ENCODE measurements around the gene UTP18. TPM values are rescaled to one million over a fixed set of nuclear protein-coding genes. Genes with fewer than 3 reads are reported as not detected.

Gene UTP18
- total and polyA plus RNA-seq, 2 of the 13 experiments (the other 11 are each of a cell fraction or from before 2014, with no cell fraction given): 35.2 to 104 TPM

DNA sequence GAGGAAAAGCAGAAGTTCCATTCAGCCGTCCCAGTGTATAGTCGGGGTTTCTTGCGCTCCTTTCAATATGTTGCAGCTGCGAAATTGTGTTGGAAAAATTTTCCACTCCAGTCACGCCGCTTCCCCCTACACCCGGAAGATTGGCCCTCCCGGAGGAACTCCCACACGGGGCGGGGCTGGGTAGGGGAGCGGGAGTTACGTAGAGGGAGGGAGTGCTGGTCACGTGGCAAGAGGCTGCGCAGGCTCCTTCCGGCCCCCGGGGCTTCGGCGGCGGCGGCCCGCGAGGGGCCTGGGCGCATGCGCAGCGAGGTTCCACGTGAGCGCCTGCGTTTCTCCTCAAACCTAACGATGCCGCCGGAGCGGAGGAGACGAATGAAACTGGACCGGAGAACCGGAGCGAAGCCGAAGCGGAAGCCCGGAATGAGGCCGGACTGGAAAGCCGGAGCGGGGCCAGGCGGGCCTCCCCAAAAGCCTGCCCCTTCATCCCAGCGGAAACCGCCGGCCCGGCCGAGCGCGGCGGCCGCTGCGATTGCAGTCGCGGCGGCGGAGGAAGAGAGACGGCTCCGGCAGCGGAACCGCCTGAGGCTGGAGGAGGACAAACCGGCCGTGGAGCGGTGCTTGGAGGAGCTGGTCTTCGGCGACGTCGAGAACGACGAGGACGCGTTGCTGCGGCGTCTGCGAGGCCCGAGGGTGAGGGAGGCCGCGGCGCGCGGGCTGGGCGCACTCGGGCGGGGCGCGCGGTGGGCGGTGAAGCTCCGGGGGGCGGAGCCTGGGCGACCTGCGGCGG, at the start of gene UTP18 (continued):
- peak; percentile 99 for TF ChIP-seq MAZ (IDR thresholded peaks at IDR 0.05; ENCODE audit: borderline replicate concordance, low read depth, low read length)
- peak; percentile 96 for TF ChIP-seq MAZ (CRISPR knock-in tag; IDR thresholded peaks at IDR 0.05; ENCODE audit: low read depth)
- TF ChIP-seq ZNF34 (CRISPR knock-in tag; IDR thresholded peaks at IDR 0.05; ENCODE audit: borderline replicate concordance): peak; percentile 97
- TF ChIP-seq CBX1 (IDR thresholded peaks at IDR 0.05; ENCODE audit: low read depth): peak; percentile 53
- TF ChIP-seq, protein P1, sequence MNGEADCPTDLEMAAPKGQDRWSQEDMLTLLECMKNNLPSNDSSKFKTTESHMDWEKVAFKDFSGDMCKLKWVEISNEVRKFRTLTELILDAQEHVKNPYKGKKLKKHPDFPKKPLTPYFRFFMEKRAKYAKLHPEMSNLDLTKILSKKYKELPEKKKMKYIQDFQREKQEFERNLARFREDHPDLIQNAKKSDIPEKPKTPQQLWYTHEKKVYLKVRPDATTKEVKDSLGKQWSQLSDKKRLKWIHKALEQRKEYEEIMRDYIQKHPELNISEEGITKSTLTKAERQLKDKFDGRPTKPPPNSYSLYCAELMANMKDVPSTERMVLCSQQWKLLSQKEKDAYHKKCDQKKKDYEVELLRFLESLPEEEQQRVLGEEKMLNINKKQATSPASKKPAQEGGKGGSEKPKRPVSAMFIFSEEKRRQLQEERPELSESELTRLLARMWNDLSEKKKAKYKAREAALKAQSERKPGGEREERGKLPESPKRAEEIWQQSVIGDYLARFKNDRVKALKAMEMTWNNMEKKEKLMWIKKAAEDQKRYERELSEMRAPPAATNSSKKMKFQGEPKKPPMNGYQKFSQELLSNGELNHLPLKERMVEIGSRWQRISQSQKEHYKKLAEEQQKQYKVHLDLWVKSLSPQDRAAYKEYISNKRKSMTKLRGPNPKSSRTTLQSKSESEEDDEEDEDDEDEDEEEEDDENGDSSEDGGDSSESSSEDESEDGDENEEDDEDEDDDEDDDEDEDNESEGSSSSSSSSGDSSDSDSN (CRISPR knock-in tag; IDR thresholded peaks at IDR 0.05): peak; percentile 67
- TF ChIP-seq, protein P2, sequence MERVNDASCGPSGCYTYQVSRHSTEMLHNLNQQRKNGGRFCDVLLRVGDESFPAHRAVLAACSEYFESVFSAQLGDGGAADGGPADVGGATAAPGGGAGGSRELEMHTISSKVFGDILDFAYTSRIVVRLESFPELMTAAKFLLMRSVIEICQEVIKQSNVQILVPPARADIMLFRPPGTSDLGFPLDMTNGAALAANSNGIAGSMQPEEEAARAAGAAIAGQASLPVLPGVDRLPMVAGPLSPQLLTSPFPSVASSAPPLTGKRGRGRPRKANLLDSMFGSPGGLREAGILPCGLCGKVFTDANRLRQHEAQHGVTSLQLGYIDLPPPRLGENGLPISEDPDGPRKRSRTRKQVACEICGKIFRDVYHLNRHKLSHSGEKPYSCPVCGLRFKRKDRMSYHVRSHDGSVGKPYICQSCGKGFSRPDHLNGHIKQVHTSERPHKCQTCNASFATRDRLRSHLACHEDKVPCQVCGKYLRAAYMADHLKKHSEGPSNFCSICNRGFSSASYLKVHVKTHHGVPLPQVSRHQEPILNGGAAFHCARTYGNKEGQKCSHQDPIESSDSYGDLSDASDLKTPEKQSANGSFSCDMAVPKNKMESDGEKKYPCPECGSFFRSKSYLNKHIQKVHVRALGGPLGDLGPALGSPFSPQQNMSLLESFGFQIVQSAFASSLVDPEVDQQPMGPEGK (CRISPR knock-in tag; IDR thresholded peaks at IDR 0.05): peak; percentile 73
- TF ChIP-seq SMAD1 (CRISPR knock-in tag; IDR thresholded peaks at IDR 0.05; ENCODE audit: borderline replicate concordance, low read depth): peak; percentile 82; the same call in 1 of the 2 replicates
- peak; percentile 29; the same call in 1 of the 2 replicates for TF ChIP-seq HDAC2 (CRISPR knock-in tag; IDR thresholded peaks at IDR 0.05)
- TF ChIP-seq TSC22D2 (CRISPR knock-in tag; IDR thresholded peaks at IDR 0.05; ENCODE audit: borderline replicate concordance): peak; percentile 57
- TF ChIP-seq, protein P3, sequence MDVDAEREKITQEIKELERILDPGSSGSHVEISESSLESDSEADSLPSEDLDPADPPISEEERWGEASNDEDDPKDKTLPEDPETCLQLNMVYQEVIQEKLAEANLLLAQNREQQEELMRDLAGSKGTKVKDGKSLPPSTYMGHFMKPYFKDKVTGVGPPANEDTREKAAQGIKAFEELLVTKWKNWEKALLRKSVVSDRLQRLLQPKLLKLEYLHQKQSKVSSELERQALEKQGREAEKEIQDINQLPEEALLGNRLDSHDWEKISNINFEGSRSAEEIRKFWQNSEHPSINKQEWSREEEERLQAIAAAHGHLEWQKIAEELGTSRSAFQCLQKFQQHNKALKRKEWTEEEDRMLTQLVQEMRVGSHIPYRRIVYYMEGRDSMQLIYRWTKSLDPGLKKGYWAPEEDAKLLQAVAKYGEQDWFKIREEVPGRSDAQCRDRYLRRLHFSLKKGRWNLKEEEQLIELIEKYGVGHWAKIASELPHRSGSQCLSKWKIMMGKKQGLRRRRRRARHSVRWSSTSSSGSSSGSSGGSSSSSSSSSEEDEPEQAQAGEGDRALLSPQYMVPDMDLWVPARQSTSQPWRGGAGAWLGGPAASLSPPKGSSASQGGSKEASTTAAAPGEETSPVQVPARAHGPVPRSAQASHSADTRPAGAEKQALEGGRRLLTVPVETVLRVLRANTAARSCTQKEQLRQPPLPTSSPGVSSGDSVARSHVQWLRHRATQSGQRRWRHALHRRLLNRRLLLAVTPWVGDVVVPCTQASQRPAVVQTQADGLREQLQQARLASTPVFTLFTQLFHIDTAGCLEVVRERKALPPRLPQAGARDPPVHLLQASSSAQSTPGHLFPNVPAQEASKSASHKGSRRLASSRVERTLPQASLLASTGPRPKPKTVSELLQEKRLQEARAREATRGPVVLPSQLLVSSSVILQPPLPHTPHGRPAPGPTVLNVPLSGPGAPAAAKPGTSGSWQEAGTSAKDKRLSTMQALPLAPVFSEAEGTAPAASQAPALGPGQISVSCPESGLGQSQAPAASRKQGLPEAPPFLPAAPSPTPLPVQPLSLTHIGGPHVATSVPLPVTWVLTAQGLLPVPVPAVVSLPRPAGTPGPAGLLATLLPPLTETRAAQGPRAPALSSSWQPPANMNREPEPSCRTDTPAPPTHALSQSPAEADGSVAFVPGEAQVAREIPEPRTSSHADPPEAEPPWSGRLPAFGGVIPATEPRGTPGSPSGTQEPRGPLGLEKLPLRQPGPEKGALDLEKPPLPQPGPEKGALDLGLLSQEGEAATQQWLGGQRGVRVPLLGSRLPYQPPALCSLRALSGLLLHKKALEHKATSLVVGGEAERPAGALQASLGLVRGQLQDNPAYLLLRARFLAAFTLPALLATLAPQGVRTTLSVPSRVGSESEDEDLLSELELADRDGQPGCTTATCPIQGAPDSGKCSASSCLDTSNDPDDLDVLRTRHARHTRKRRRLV (CRISPR knock-in tag; IDR thresholded peaks at IDR 0.05): peak; percentile 26; the same call in 1 of the 2 replicates
- peak; percentile 66; the same call in 1 of the 2 replicates for TF ChIP-seq AKAP8 (CRISPR knock-in tag; IDR thresholded peaks at IDR 0.05)
- TF ChIP-seq KDM5B (CRISPR knock-in tag; IDR thresholded peaks at IDR 0.05; ENCODE audit: borderline replicate concordance): peak; percentile 88; the same call in 1 of the 2 replicates
- TF ChIP-seq, protein P4, sequence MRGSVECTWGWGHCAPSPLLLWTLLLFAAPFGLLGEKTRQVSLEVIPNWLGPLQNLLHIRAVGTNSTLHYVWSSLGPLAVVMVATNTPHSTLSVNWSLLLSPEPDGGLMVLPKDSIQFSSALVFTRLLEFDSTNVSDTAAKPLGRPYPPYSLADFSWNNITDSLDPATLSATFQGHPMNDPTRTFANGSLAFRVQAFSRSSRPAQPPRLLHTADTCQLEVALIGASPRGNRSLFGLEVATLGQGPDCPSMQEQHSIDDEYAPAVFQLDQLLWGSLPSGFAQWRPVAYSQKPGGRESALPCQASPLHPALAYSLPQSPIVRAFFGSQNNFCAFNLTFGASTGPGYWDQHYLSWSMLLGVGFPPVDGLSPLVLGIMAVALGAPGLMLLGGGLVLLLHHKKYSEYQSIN (CRISPR knock-in tag; IDR thresholded peaks at IDR 0.05; ENCODE audit: borderline replicate concordance): no peak
- TF ChIP-seq MTF1 (CRISPR knock-in tag; IDR thresholded peaks at IDR 0.05): peak; percentile 71
- TF ChIP-seq SMARCE1 (IDR thresholded peaks at IDR 0.05; ENCODE audit: borderline replicate concordance): no peak
- TF ChIP-seq ZNF761 (CRISPR knock-in tag; conservative IDR thresholded peaks at IDR 0.05): peak; percentile 97

Data from HepG2 (cell line).